GM19239 (cell line): ENCODE measurements around the gene CDS1.
"Not testable (repeated sequence)": the region's sequence is repeated elsewhere in the genome, so short reads cannot be mapped to it uniquely, and the experiment has no call there.

Experiments
- DNase-seq: peaks from one replicate; pipeline ENCODE4 v3.0.0; 2011; ENCODE audit warnings: low spot score; ENCODE audit not compliant: insufficient read length
- FAIRE-seq: peaks from 2 replicates; lab custom pipeline; 2011; peaks lifted over from hg19 to GRCh38; lab: Jason Lieb, UNC

CDS1 gene

DNA sequence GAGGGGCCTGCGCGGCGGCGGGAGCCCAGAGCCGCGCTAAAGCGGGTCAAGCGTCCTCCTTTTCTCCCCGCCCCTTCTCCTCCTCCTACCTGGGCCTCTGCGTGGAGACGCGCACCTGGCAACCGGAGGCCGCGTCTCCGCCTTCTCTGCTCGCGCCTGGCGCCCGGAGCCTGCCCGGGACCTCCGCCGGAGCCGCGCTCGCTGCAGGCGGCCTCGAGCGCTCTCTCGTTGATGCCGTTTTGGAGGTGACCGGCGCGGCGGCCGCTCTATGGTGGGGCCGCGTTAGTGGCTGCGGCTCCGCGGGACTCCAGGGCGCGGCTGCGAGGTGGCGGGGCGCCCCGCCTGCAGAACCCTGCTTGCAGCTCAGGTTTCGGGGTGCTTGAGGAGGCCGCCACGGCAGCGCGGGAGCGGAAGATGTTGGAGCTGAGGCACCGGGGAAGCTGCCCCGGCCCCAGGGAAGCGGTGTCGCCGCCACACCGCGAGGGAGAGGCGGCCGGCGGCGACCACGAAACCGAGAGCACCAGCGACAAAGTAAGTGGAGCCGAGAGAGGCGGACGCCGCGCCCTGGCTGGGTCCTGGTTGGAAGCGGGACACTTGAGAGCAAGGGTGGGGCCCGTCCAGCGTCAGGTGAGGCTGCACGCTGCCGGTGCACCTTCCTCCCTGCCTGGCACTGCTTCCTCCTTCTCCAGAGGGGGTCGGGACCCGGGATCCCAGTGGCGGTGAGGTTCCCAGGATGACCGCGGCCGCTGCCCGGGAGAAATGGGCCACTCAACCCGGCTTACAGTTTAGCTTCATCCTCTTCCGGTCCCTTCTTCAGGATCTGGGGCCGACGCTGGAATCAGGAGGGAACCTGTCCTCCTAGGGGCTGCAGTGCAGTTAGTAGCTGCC is at the start of gene CDS1:
CDS1 (plus strand) TSS at position 140 of the 888 bp plus-strand sequence; CDS start at position 415, 275 bp downstream.
- no peak for FAIRE-seq
- peak; percentile 39 for DNase-seq

GRCh38 chr4:84535901-84536300 is 47.0 kb upstream of the CDS1 start:
- no peak for DNase-seq
- FAIRE-seq, result no peak

DNA sequence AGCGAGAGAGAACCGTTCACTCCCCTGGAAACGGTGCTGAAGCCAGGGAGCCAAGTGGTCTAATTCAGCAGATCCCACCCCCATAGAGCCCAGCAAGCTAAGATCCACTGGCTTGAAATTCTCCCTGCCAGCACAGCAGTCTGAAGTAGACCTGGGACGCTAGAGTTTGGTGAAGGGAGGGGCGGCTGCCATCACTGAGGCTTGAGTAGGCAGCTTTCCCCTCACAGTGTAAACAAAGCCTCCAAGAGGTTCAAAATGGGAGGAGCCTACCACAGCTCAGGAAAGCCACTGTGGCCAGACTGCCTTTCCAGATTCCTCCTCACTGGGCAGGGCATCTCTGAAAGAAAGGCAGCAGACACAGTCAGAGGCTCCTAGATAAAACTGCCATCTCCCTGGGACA is 37.8 kb upstream of the CDS1 start:
- DNase-seq, result no peak
- no peak for FAIRE-seq

DNA sequence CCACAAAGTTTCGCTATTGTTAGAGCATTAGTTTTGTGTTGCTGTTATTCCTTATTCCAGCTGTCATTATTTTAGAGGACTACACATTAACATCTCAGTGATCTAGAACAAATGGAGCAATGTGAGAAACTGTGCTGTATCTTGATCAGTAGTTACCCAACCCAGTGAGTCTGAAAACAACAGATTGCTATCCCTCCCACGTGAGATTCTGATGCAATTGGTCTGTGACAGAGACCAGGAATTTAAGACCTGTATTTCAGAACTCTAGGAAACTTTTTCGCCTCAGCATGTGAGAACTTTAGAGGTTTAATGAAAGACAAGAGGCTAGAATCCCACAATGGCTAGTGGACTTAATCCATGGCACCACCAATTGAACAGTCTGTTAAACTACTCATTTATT is 35.7 kb upstream of the CDS1 start:
- DNase-seq (no peak), FAIRE-seq (no peak)

- FAIRE-seq, DNase-seq: not testable (repeated sequence)
These were observed 33.7 kb upstream of the CDS1 start for GRCh38 chr4:84549191-84549590.

- DNase-seq, result no peak
- no peak for FAIRE-seq
These were observed 20.8 kb upstream of the CDS1 start for GRCh38 chr4:84562156-84562555.

DNA sequence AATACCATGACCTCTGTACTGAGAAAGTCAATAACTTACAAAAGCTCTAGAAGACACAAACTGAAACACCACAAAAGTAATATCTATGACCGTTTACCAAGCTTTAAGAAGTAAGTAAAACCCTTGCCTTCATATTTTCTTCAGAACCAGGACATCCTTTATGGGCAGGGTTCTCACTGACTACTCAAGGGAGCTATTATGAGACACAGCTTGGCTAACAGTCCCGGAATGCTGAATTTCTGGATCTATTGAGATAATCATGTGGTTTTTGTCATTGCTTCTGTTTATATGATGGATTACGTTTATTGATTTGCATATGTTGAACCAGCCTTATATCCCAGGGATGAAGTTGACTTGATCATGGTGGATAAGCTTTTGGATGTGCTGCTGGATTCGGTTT is 19.9 kb upstream of the CDS1 start:
- FAIRE-seq, result no peak
- DNase-seq, result no peak

- DNase-seq (no peak), FAIRE-seq (no peak)
These were observed 17.0 kb upstream of the CDS1 start for GRCh38 chr4:84565951-84566350.

DNA sequence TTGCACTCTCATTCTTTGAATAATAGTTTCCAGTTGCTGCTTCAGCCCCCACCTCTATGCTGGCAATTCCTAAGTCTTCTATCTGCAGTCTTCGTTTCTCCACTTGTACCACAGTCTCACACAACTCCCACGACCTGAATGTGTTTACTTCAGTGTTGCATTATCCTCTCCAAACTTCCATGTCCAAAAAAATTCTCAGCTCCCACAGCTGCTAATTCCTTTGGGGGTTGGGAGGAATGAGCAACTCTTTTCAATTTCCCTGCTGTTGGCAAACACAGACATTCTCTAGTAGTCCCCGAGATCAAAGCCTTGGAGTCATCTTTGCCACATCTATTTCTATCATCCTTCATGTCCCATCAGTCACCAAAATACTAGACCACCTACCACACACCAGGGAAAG is 14.4 kb upstream of the CDS1 start:
- no peak for FAIRE-seq
- no peak for DNase-seq

GRCh38 chr4:84569009-84569408 is 13.9 kb upstream of the CDS1 start:
- DNase-seq (no peak), FAIRE-seq (no peak)

GRCh38 chr4:84573385-84574068 is 9.4 kb upstream of the CDS1 start:
- no peak for DNase-seq
- no peak for FAIRE-seq

GRCh38 chr4:84574069-84574720 is 8.7 kb upstream of the CDS1 start:
- DNase-seq, result no peak
- no peak for FAIRE-seq

DNA sequence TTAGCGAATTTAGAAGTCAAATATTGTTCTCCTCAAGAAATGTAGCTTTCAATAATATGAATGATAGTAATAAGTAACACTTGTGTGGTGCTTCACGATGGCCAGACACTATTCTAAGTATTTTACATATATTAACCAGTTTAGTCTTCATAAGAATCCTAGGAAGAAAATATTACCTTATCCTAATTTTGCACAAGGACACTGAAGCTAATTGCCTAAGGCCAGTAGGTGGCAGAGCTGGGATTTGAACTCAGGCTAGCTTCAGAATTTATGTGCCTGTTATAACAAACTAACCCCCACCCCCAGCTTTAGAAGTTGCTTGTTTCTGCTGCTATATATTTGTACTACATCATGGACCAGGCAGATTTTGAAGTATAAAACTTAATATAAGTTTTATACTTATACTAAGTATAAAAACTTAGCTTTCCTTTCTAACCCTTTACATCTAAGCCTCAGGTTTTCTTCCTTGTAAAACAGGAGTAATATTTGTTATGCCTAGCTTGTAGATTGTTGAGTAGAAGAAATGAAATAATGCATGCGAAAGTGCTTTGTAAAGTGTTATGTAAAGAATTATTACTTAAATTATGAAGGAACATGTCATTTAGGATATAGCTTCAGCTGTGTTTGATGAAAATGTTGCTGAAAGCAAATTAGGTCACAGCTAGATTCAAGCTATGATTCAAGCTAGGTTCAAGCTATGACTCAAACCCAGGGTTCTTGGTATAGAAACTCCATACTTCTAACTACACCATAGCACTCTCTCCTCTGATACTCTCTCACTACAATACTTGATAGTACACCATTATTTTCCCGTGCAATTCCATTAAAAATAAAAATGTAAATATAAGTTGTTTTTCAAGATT is 4.2 kb upstream of the CDS1 start:
- no peak for DNase-seq

DNA sequence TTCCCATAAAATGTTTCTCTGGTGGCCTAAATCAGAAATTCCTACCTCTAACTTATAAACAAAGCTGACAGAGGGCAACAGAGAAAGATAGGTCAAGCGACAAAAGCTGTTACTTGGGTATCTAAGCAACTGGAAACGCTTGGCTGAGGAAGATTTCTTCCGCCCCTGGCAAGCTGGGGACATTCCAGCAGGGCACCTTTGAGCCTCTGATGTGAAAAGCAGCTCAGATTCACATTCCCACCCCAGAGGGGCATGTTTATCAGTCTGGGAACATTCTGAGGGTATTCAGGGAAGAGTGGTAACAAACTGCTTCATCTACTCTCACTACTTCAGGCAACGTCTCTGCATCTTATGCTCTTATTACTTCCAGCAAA is 3.5 kb upstream of the CDS1 start:
- DNase-seq (no peak), FAIRE-seq (no peak)

More for the DNA sequence above, 4.2 kb upstream of the CDS1 start:
- no peak for FAIRE-seq

DNA sequence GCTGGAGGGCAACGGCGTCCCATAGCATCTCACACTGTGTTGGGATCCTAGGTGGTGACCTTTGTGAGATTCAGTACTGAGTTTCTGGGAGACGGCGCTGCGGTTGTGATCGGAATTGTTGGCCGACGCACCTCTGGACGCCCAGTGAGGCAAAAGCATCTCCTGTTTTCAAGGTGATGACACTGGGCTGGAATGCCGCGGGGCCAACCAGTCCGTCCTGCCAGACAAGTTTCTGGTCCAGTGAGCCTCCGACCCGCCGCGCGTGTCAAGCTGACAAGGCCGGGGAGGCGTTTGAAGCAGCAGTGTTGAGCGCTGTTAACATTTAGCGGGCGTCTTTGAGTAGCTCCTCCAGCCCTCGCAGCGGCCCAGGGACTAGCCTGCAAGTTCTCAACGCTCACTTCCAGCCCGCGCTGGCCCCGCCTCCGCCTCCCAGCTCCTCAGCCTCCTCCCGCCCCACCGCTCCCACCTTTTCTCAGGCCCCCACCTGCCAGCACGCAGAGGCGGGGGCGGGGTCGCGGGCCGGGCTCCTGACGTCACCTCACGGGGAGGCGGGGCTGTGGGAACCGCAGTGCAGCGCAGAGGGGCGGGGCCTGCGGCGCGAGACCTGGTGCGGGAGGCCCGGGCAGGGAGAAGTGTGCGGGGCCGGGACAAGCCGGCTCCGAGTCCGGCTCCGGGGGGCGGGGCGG is 482 bp upstream of the CDS1 start:
- FAIRE-seq, result no peak
- no peak for DNase-seq

- FAIRE-seq, result no peak
- DNase-seq, result no peak
These were observed 1.0 kb downstream of the CDS1 start for GRCh38 chr4:84583876-84584380.

- DNase-seq, result no peak
- no peak for FAIRE-seq
These were observed 2.3 kb downstream of the CDS1 start for GRCh38 chr4:84585251-84585650.

DNA sequence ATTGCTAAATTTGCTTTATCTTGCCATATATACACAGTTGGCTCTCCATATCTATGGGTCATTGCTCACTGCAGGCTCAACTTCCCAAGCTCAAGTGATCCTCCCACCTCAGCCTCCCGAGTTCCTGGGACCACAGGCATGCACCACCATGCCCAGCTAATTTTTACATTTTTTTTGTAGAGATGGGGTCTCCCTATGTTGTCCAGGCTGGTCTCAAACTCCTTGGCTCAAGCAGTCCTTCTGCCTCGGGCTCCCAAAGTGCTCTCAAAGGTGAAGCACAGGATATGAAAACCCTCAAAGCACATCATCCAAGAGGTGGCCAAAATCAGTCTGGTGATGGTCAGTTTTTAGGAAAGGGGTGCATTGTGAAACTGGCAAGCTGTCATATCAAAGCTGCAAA is 11.8 kb downstream of the CDS1 start:
- no peak for FAIRE-seq

DNA sequence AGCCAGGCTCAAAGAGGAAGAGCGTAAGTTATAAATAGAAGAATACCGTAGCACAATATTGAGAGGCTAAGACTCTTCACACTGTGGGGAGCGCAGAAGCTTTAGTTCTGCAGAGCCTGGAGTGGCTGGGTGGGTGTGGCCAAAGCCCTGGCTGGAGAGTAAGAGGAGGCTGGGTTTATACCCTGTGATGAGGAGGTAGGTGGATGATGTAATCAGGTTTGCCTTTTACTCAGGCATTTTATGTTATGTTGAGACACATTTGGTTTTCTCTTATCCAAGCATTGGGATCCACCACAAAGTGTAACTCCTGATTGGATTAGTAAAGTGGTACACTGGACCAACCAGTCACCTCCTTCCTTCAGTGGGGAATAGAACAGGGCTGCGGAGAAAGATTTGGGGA is 13.9 kb downstream of the CDS1 start:
- FAIRE-seq, result no peak
- DNase-seq, result no peak

More for the DNA sequence above, 11.8 kb downstream of the CDS1 start:
- no peak for DNase-seq
